H1 (cell line): ENCODE data around the gene IL16. TPM values are rescaled to one million over a fixed set of nuclear protein-coding genes. Genes with fewer than 3 reads are reported as not detected.

Source experiments
- NANOG ChIP-seq: IDR thresholded peaks from 2 replicates; pipeline ENCODE4 v1.6.1; 2011; ENCODE audit warnings: low read length, low read depth, mild to moderate bottlenecking, inconsistent platforms; ENCODE audit not compliant: insufficient read depth, poor library complexity, severe bottlenecking
- RAD21 ChIP-seq, 2 experiments: IDR thresholded peaks in 1 of 2; conservative IDR thresholded peaks in 1 of 2; 2 replicates each; pipeline ENCODE4 v1.6.1; 2011; ENCODE audit warnings: low read depth in 2 of 2, low read length in 2 of 2, improper control_type of control experiment in 1 of 2, inconsistent platforms in 1 of 2, mild to moderate bottlenecking in 1 of 2, moderate library complexity in 1 of 2
- SIN3A ChIP-seq, 2 experiments: IDR thresholded peaks in 1 of 2; conservative IDR thresholded peaks in 1 of 2; 2 replicates each; pipeline ENCODE4 v1.6.1; 2011 to 2012; ENCODE audit warnings: low read length in 2 of 2, improper control_type of control experiment in 1 of 2, low read depth in 1 of 2, mild to moderate bottlenecking in 1 of 2
- SIRT6 ChIP-seq: IDR thresholded peaks from one replicate; pipeline ENCODE4 v1.7.1; 2012; ENCODE audit warnings: low read length, inconsistent platforms
- SP2 ChIP-seq: IDR thresholded peaks from 2 replicates; pipeline ENCODE4 v1.6.1; 2012; ENCODE audit warnings: mild to moderate bottlenecking, low read length, inconsistent platforms
- polyA plus RNA-seq, 7 experiments: library from polyadenylated mRNA; depleted of rRNA in 3 of 7; stranded (reverse) in 5 of 7; unstranded in 2 of 7; fragments of >200 nt in 5 of 7; fragments of 200-250 nt in 2 of 7; gene quantifications; 1 replicate in 5 of 7; 2 replicates in 1 of 7; 4 replicates in 1 of 7; pipeline versions ENCODE4 v1.2.1 to v1.2.3, GENCODE V29; 2011 to 2013; ENCODE audit warnings: missing spikeins in 2 of 7, mixed read lengths in 2 of 7
- total RNA-seq: library from RNA; stranded (reverse); fragmentation: NEBNext Ultra II Directional; extraction: Animal tissue kit (Norgen Biotek cat#: 25700); gene quantifications from 2 replicates; pipeline ENCODE4 v1.2.1, GENCODE V29; 2021

The IL16 gene
- total and polyA plus RNA-seq, 2 of the 8 experiments (the other 6 are each of a cell fraction or from before 2014, with no cell fraction given) = 0.03 to 0.09 TPM

GRCh38 chr15:81255315-81255957, 58.8 kb downstream of the IL16 start (continued):
- TF ChIP-seq SIRT6 (no peak), SP2 (no peak), RAD21 (IDR thresholded peaks at IDR 0.05 in 1 of 2, conservative IDR thresholded peaks at IDR 0.05 in 1 of 2; ENCODE audit: low read depth in 2 of 2, low read length in 2 of 2) (no peak), SIN3A (conservative IDR thresholded peaks at IDR 0.05 in 1 of 2, IDR thresholded peaks at IDR 0.05 in 1 of 2; ENCODE audit: low read depth in 1 of 2, low read length in 2 of 2) (no peak), NANOG (no peak)
